ENCODE results near the gene PDGFB. TPM values are rescaled to one million over a fixed set of nuclear protein-coding genes. Genes with fewer than 3 reads are reported as not detected.

Gene PDGFB
- total and polyA plus RNA-seq, 8 donors, result 1.2 to 58.5 (median 3.9) TPM

- DNase-seq, result no peak
- peak overlapping the region; percentile 32 to 85 (median 71) for H3K27ac ChIP-seq
These were observed 67.0 kb downstream of the PDGFB start for GRCh38 chr22:39177791-39178190.

GRCh38 chr22:39177456-39177775, 67.4 kb downstream of the PDGFB start:
- TF ChIP-seq POLR2A (IDR thresholded peaks at IDR 0.05) (no peak), POLR2AphosphoS5 (IDR thresholded peaks at IDR 0.05) (no peak), EP300 (IDR thresholded peaks at IDR 0.05) (no peak), CTCF (IDR thresholded peaks at IDR 0.05) (no peak)
- no peak for DNase-seq
- peak overlapping the region; percentile 5 to 85 (median 71) for H3K27ac ChIP-seq

More at GRCh38 chr22:39177791-39178190, 67.0 kb downstream of the PDGFB start:
- H3K36me3 ChIP-seq, result no peaks in the 10 kb centered on the region
- TF ChIP-seq POLR2AphosphoS5 (IDR thresholded peaks at IDR 0.05) (no peak), CTCF (IDR thresholded peaks at IDR 0.05) (no peak), EP300 (IDR thresholded peaks at IDR 0.05) (no peak), POLR2A (IDR thresholded peaks at IDR 0.05) (no peak)
- H3K9me3 ChIP-seq, result peaks cover 0 to 8% (median 5%) of the 10 kb centered on the region in 4 donors
- no peak overlapping the region for H3K4me3 ChIP-seq
- WGBS, 5 donors, result 70 to 92% (median 83%) methylated on average over 9 of the region's 9 CpGs
- intact Hi-C loops (cut with DNase I; ENCODE audit: low total_unique reads), result no loop called here
- H3K4me1 ChIP-seq, result peaks cover 38 to 53% (median 41%) of the 10 kb centered on the region in 4 donors
- H3K27me3 ChIP-seq, result no peaks in the 10 kb centered on the region

GRCh38 chr22:39176714-39177455, 67.9 kb downstream of the PDGFB start:
- TF ChIP-seq POLR2AphosphoS5 (IDR thresholded peaks at IDR 0.05), result no peak
- TF ChIP-seq EP300 (IDR thresholded peaks at IDR 0.05), result no peak
- TF ChIP-seq CTCF (IDR thresholded peaks at IDR 0.05), result no peak
- no peak for TF ChIP-seq POLR2A (IDR thresholded peaks at IDR 0.05)
- intact Hi-C loops (cut with DNase I; ENCODE audit: low total_unique reads), result no loop called here
- Histone ChIP-seq H3K9me3 (peaks cover 0 to 5% (median 4%) of the 10 kb centered on the region in 4 donors), H3K27ac (peak overlapping the region; percentile 55 to 85 (median 71)), H3K36me3 (no peaks in the 10 kb centered on the region), H3K4me1 (peaks cover 38 to 56% (median 41%) of the 10 kb centered on the region in 4 donors), H3K27me3 (no peaks in the 10 kb centered on the region), H3K4me3 (no peak overlapping the region)
- DNase-seq, result no peak
- 81 to 91% (median 86%) methylated on average over 11 to 14 of the region's 14 CpGs for WGBS, 5 donors

More at GRCh38 chr22:39177456-39177775, 67.4 kb downstream of the PDGFB start:
- Histone ChIP-seq H3K9me3 (peaks cover 0 to 8% (median 5%) of the 10 kb centered on the region in 4 donors), H3K4me1 (peaks cover 38 to 53% (median 41%) of the 10 kb centered on the region in 4 donors), H3K4me3 (no peak overlapping the region), H3K36me3 (no peaks in the 10 kb centered on the region), H3K27me3 (no peaks in the 10 kb centered on the region)
- 83 to 94% (median 89%) methylated on average over 2 of the region's 2 CpGs; no CpG with 5 or more reads in 1 of the 5 donors for WGBS, 5 donors
- intact Hi-C loops (cut with DNase I; ENCODE audit: low total_unique reads), result no loop called here

GRCh38 chr22:39176143-39176713, 68.6 kb downstream of the PDGFB start:
- Histone ChIP-seq H3K36me3 (no peaks in the 10 kb centered on the region), H3K4me1 (peaks cover 40 to 63% (median 43%) of the 10 kb centered on the region in 4 donors), H3K9me3 (no peaks in the 10 kb centered on the region), H3K27me3 (no peaks in the 10 kb centered on the region), H3K27ac (peak overlapping the region; percentile 55 to 85 (median 71)), H3K4me3 (peak overlapping the region in 2 of 4 donors; percentile 16 to 21)
- intact Hi-C loops (cut with DNase I; ENCODE audit: low total_unique reads), result no loop called here
- TF ChIP-seq EP300 (IDR thresholded peaks at IDR 0.05), result peak; percentile 89
- no peak for TF ChIP-seq POLR2A (IDR thresholded peaks at IDR 0.05)
- TF ChIP-seq POLR2AphosphoS5 (IDR thresholded peaks at IDR 0.05), result peak; percentile 62 to 79 (median 78)
- TF ChIP-seq CTCF (IDR thresholded peaks at IDR 0.05), result no peak
- 19 to 49% (median 28%) methylated on average over 10 to 23 of the region's 23 CpGs for WGBS, 5 donors
- peak; percentile 48 to 86 for DNase-seq
